Caco-2 (cell line): ENCODE results near the gene NEGR1. TPM values are rescaled to one million over a fixed set of nuclear protein-coding genes. Genes with fewer than 3 reads are reported as not detected.

Experiments
- BruUV-seq: library from RNA; stranded (reverse); fragments of 400-500 nt; replicated peaks from 2 replicates; lab custom pipeline; 2021; lab: Mats Ljungman, UMichigan
- CTCF ChIA-PET: fragments of 300-600 bp; sonication (Branson Sonifier 250); formaldehyde crosslinking; loops from one replicate; lab custom pipeline; 2022; ENCODE audit warnings: antibody characterized with exemption; lab: Charles Lee
- POLR2A ChIA-PET: fragments of 300-600 bp; sonication (Branson Sonifier 250); formaldehyde crosslinking; loops from one replicate; lab custom pipeline; 2022; ENCODE audit warnings: antibody characterized with exemption; lab: Charles Lee
- DNase-seq, 2 experiments: peaks; one replicate each; pipeline versions ENCODE4 v3.0.0 to v3.0.0-alpha.2; 2020 to 2022
- H3K27me3 ChIP-seq: replicated peaks from 2 replicates; pipeline ENCODE4 v1.6.0; 2011; ENCODE audit warnings: low read length; ENCODE audit not compliant: control insufficient read depth, insufficient read depth
- H3K36me3 ChIP-seq: 2 replicates; pipeline ENCODE4 v1.5.1; 2011; ENCODE audit warnings: low read length; ENCODE audit not compliant: control insufficient read depth, insufficient read depth
- H3K4me1 ChIP-seq: fragments of 250-450 bp; sonication (Bioruptor Pico); 2 replicates; pipeline ENCODE4 v1.5.1; 2020; ENCODE audit warnings: mild to moderate bottlenecking
- H3K4me3 ChIP-seq: 2 replicates; pipeline ENCODE4 v1.5.1; 2011; ENCODE audit warnings: low read depth, mild to moderate bottlenecking, control low read depth, low read length
- H3K9me3 ChIP-seq: fragments of 250-450 bp; sonication (Bioruptor Pico); 2 replicates; pipeline ENCODE4 v1.5.1; 2020; ENCODE audit warnings: mild to moderate bottlenecking, moderate library complexity
- H3K27ac Mint-ChIP-seq: one replicate; pipeline ENCODE4 v1.8.0; 2022; ENCODE audit warnings: mixed read lengths; ENCODE audit not compliant: unreplicated experiment
- H3K27me3 Mint-ChIP-seq: one replicate; pipeline ENCODE4 v1.8.0; 2022; ENCODE audit warnings: mixed read lengths; ENCODE audit not compliant: insufficient read depth, unreplicated experiment
- H3K36me3 Mint-ChIP-seq: one replicate; pipeline ENCODE4 v1.8.0; 2022; ENCODE audit warnings: mild to moderate bottlenecking, mixed read lengths; ENCODE audit not compliant: insufficient read depth, unreplicated experiment
- H3K4me1 Mint-ChIP-seq: one replicate; pipeline ENCODE4 v1.8.0; 2022; ENCODE audit warnings: low read depth, mixed read lengths; ENCODE audit not compliant: unreplicated experiment
- H3K4me3 Mint-ChIP-seq: one replicate; pipeline ENCODE4 v1.8.0; 2022; ENCODE audit warnings: mild to moderate bottlenecking, moderate library complexity, mixed read lengths; ENCODE audit not compliant: unreplicated experiment
- H3K9me3 Mint-ChIP-seq: one replicate; pipeline ENCODE4 v1.8.0; 2022; ENCODE audit warnings: mixed read lengths; ENCODE audit not compliant: unreplicated experiment
- CTCF ChIP-seq, 2 experiments: fragments of 200-600 bp in 1 of 2; IDR thresholded peaks; 1 replicate in 1 of 2; 2 replicates in 1 of 2; pipeline versions ENCODE4 v1.5.1 to v1.8.0; 2011 to 2022; ENCODE audit warnings: antibody characterized with exemption in 1 of 2, control low read depth in 1 of 2, inconsistent platforms in 1 of 2, low read depth in 1 of 2, low read length in 1 of 2, mild to moderate bottlenecking in 1 of 2, moderate library complexity in 1 of 2; ENCODE audit not compliant: insufficient read depth in 1 of 2, severe bottlenecking in 1 of 2, unreplicated experiment in 1 of 2
- intact Hi-C: fragments of 100-400 bp; cut with micrococcal nuclease; formaldehyde crosslinking; loops from one replicate; pipeline ENCODE4 v1.10.0; 2022; ENCODE audit not compliant: unreplicated experiment
- total RNA-seq: library from RNA; stranded (reverse); gene quantifications from 2 replicates; pipeline ENCODE4 v1.2.3, GENCODE V29; 2022

NEGR1 gene
- total RNA-seq, 1 experiment from 2014 or later, result not detected

- H3K9me3 ChIP-seq, result no peaks in the 10 kb centered on the region
- H3K36me3 ChIP-seq, result no peaks in the 10 kb centered on the region
- Mint-ChIP-seq H3K9me3 (no peaks in the 10 kb centered on the region), H3K27ac (no peak overlapping the region), H3K36me3 (no peaks in the 10 kb centered on the region), H3K27me3 (no peaks in the 10 kb centered on the region), H3K4me1 (no peaks in the 10 kb centered on the region), H3K4me3 (no peak overlapping the region)
- H3K4me1 ChIP-seq, result no peaks in the 10 kb centered on the region
- no peaks in the 10 kb centered on the region for H3K27me3 ChIP-seq
- POLR2A ChIA-PET, result no interaction called here
- intact Hi-C loops, result no loop called here
- no peak for TF ChIP-seq CTCF (IDR thresholded peaks at IDR 0.05; ENCODE audit: insufficient read depth in 1 of 2, low read depth in 1 of 2, low read length in 1 of 2, severe bottlenecking in 1 of 2, unreplicated experiment in 1 of 2)
- no peak overlapping the region for H3K4me3 ChIP-seq
- CTCF ChIA-PET, result no interaction called here
- BruUV-seq, result no TSS peak
- no peak for DNase-seq
Observed at GRCh38 chr1:71839876-71840275, 442.5 kb downstream of the NEGR1 start.

GRCh38 chr1:71836904-71837303 is 445.4 kb downstream of the NEGR1 start:
- Mint-ChIP-seq H3K4me3 (no peak overlapping the region), H3K27ac (no peak overlapping the region), H3K4me1 (no peaks in the 10 kb centered on the region), H3K27me3 (no peaks in the 10 kb centered on the region), H3K36me3 (no peaks in the 10 kb centered on the region), H3K9me3 (no peaks in the 10 kb centered on the region)
- no TSS peak for BruUV-seq
- Histone ChIP-seq H3K36me3 (no peaks in the 10 kb centered on the region), H3K4me3 (no peak overlapping the region), H3K4me1 (no peaks in the 10 kb centered on the region), H3K9me3 (no peaks in the 10 kb centered on the region), H3K27me3 (no peaks in the 10 kb centered on the region)
- POLR2A ChIA-PET, result no interaction called here
- CTCF ChIA-PET, result no interaction called here
- no peak for TF ChIP-seq CTCF (IDR thresholded peaks at IDR 0.05; ENCODE audit: insufficient read depth in 1 of 2, low read depth in 1 of 2, low read length in 1 of 2, severe bottlenecking in 1 of 2, unreplicated experiment in 1 of 2)
- no peak for DNase-seq
- intact Hi-C loops, result no loop called here

- no peaks in the 10 kb centered on the region for H3K36me3 ChIP-seq
- DNase-seq, result no peak
- no peaks in the 10 kb centered on the region for H3K4me1 Mint-ChIP-seq
- no TSS peak for BruUV-seq
- no peak overlapping the region for H3K4me3 Mint-ChIP-seq
- no peaks in the 10 kb centered on the region for H3K9me3 Mint-ChIP-seq
- no peak overlapping the region for H3K4me3 ChIP-seq
- H3K27ac Mint-ChIP-seq, result no peak overlapping the region
- TF ChIP-seq CTCF (IDR thresholded peaks at IDR 0.05; ENCODE audit: insufficient read depth in 1 of 2, low read depth in 1 of 2, low read length in 1 of 2, severe bottlenecking in 1 of 2, unreplicated experiment in 1 of 2), result no peak
- CTCF ChIA-PET, result no interaction called here
- intact Hi-C loops, result no loop called here
- no peaks in the 10 kb centered on the region for H3K36me3 Mint-ChIP-seq
- no peaks in the 10 kb centered on the region for H3K27me3 ChIP-seq
- H3K9me3 ChIP-seq, result no peaks in the 10 kb centered on the region
- no peaks in the 10 kb centered on the region for H3K27me3 Mint-ChIP-seq
- no peaks in the 10 kb centered on the region for H3K4me1 ChIP-seq
- POLR2A ChIA-PET, result no interaction called here
Observed at GRCh38 chr1:71835442-71835813, 446.9 kb downstream of the NEGR1 start.
